HL-60 (cell line): ENCODE results near the gene TBC1D12.
"Not testable (repeated sequence)": the region's sequence is repeated elsewhere in the genome, so short reads cannot be mapped to it uniquely, and the experiment has no call there.

Experiments used
- GABPA ChIP-seq: IDR thresholded peaks from 2 replicates; pipeline ENCODE4 v1.6.1; 2012; ENCODE audit warnings: low read depth
- SPI1 ChIP-seq: IDR thresholded peaks from 2 replicates; pipeline ENCODE4 v1.6.1; 2012; ENCODE audit warnings: low read depth, mild to moderate bottlenecking, borderline replicate concordance
- TF ChIP-seq, protein P1 (sequence below): IDR thresholded peaks from one replicate; pipeline ENCODE4 v1.5.1; 2011; ENCODE audit warnings: low read length, control low read depth, inconsistent platforms; ENCODE audit not compliant: insufficient read depth

- TF ChIP-seq GABPA, SPI1: not testable (repeated sequence)
- TF ChIP-seq, protein P1, sequence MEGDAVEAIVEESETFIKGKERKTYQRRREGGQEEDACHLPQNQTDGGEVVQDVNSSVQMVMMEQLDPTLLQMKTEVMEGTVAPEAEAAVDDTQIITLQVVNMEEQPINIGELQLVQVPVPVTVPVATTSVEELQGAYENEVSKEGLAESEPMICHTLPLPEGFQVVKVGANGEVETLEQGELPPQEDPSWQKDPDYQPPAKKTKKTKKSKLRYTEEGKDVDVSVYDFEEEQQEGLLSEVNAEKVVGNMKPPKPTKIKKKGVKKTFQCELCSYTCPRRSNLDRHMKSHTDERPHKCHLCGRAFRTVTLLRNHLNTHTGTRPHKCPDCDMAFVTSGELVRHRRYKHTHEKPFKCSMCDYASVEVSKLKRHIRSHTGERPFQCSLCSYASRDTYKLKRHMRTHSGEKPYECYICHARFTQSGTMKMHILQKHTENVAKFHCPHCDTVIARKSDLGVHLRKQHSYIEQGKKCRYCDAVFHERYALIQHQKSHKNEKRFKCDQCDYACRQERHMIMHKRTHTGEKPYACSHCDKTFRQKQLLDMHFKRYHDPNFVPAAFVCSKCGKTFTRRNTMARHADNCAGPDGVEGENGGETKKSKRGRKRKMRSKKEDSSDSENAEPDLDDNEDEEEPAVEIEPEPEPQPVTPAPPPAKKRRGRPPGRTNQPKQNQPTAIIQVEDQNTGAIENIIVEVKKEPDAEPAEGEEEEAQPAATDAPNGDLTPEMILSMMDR, result not testable (repeated sequence)
Observed at GRCh38 chr10:94531550-94531949, 129.2 kb downstream of the TBC1D12 start.
